Measurements from ENCODE around the gene NCAN.

DNA sequence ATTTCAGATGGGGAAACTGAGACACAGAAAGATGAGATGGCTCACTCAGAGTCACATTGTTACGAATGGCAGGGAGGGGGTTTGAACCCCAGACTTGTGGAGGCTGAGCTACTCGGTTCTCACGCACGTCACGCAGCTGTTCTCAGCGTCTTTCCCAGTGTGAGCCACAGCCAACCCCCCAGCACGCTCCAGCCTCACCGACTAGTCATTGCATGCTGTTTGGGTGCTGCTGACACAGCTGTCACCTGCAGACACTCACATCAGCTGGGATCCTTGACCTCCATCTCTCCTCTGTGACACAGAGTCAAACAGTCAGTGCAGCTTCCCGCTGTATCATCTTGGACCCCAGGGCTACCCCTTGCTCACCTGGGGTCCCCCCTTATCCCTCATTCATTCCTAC is 2.4 kb upstream of the NCAN start:
- TF ChIP-seq, protein P1, sequence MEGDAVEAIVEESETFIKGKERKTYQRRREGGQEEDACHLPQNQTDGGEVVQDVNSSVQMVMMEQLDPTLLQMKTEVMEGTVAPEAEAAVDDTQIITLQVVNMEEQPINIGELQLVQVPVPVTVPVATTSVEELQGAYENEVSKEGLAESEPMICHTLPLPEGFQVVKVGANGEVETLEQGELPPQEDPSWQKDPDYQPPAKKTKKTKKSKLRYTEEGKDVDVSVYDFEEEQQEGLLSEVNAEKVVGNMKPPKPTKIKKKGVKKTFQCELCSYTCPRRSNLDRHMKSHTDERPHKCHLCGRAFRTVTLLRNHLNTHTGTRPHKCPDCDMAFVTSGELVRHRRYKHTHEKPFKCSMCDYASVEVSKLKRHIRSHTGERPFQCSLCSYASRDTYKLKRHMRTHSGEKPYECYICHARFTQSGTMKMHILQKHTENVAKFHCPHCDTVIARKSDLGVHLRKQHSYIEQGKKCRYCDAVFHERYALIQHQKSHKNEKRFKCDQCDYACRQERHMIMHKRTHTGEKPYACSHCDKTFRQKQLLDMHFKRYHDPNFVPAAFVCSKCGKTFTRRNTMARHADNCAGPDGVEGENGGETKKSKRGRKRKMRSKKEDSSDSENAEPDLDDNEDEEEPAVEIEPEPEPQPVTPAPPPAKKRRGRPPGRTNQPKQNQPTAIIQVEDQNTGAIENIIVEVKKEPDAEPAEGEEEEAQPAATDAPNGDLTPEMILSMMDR (IDR thresholded peaks at IDR 0.05): no peak
- TF ChIP-seq POLR2A (IDR thresholded peaks at IDR 0.05): no peak
